EH (cell line): ENCODE results near the gene CHST14.

Experiments
- DNase-seq: peaks from one replicate; pipeline ENCODE4 v3.0.0-alpha.2; 2015; ENCODE audit warnings: low read depth

Gene CHST14, protein sequence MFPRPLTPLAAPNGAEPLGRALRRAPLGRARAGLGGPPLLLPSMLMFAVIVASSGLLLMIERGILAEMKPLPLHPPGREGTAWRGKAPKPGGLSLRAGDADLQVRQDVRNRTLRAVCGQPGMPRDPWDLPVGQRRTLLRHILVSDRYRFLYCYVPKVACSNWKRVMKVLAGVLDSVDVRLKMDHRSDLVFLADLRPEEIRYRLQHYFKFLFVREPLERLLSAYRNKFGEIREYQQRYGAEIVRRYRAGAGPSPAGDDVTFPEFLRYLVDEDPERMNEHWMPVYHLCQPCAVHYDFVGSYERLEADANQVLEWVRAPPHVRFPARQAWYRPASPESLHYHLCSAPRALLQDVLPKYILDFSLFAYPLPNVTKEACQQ

GRCh38 chr15:40470423-40471104, at the start of gene CHST14:
Gene CHST14 (plus strand): TSS chr15:40470984. CDS start chr15:40471214, 230 bp downstream.
- peak; percentile 58 for DNase-seq

GRCh38 chr15:40421246-40422157, 49.3 kb upstream of the CHST14 start:
- DNase-seq = peak; percentile 65

- DNase-seq = no peak
Measured at GRCh38 chr15:40424483-40425115, 46.2 kb upstream of the CHST14 start.

- DNase-seq = no peak
Measured at GRCh38 chr15:40425681-40426080, 45.1 kb upstream of the CHST14 start.

GRCh38 chr15:40427188-40427587, 43.6 kb upstream of the CHST14 start:
- no peak for DNase-seq

DNA sequence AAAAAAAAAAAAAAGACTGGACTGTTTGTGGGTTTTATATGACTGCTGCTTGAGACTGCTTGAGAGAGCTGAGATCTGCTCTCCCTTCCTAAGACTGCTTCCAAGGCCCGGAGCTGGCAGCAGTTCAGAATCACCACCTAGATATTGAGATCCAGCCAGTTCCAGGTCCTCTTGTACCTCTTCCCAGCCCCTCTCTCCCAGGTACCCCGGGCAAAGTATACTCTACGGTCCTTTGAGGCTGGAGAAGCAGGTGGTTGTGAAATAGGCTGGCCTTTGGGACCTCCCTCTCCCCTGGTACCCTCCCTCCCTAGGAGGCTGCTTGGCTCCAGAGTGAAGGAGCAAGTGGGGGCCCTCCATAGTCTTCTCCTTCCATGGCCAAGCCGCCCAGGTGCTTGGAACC, 42.6 kb upstream of the CHST14 start:
- no peak for DNase-seq

DNA sequence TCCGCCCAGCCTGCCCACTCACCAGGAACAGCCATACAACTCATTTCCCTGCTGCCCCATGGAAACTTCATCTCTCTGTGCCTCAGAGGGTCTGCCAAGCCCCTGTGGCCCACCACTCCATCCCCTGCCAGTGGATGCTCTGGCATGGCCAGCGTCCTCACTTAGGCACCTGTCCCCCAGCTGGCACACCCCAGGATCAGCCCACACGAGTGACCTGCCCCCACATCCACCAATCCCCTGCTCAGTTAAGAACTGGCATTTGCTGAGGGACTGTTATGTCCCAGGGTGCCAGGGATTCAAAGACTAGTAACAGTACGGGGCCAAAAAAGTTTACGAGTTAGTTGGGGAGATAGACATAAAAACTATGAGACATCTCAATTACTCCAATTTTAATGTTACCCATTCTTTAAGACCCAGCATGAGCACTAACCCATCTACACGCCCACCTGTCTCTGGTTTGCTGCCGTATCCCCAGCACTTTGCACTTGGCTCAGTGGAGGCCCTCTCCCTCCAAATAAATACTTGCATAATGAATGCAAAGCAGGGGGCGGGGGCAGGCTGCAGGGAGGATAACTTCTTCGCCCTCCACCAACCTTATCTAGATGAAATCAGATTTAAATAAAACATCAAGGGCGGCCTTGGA, 41.6 kb upstream of the CHST14 start:
- DNase-seq = no peak

DNA sequence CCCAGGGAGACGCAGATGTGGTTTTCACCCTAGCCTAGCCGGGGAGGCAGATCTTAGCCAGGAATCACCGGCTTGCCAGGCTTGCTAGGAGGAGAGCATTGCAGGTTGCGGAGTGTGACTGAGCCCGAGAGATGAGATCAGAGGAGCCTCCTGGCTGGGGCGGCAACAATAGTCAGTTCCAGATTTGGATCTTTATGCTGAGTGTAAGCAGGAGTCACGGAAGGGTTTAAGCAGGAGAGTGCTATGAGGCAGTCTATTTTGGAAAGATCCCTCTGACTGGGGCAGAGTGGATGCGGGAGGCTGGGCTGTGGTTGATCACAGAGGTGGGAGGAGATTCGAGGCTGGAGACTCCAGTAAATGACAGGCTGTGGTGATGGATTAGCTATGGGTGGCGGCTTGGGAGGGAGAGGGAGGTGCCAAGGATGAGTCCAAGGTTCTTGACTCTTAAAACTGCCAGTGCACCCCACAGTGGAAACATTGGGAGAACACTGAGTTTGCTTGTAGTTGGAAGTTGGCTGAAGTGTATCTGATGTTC, 40.4 kb upstream of the CHST14 start:
- peak; percentile 38 for DNase-seq

DNA sequence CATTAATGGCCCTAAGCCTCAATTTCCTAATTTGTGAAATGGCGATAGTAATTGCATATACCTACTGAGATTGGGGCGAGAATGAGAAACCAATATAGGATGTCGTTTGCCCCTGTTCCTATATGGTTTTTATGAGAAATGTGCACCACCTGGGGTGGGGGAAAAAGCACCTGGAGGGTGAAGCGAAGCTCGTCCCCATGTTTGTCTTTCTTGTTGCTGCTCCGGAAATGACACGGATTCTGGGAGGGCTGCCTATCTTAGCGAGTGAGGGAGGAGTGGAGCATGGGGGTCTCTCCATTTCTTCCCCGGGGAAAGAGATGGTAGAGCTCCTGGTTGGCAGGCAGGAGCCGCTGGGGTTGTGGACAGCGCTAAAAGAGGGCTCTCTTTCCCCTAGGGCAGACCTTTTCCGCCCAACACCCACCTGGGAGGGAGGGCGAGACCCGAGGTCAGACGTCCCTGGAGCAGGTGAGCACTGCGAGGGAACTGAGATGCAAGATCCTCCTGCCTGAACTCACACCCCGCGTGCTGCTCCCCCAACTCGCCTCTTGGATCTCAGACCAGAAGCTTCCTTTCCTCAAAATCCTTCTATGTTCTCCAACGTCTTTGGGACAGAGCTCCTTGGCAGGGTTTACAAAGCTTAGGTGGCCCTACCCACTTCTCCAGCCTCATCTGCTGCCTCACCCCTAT, 35.6 kb upstream of the CHST14 start:
- no peak for DNase-seq

DNA sequence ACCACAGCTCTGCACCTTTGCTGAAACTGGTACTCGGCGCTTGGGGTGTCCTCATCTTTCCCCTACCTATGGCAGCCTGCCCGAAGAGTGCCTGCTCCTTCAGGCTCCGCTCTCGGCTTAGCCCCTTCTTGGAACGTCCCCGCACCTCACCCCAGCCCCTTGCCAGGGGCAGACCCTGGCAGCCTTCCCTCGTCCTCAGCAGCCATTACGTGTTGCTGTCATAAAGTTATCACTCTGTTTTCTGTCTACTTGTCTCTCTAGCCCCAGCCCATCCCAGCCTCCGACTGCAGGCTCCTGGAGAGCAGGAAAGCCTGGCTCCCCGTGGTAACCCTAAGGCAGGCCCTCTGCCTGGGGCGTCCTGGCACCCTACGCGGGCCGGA, 35.1 kb upstream of the CHST14 start:
- DNase-seq = no peak

DNA sequence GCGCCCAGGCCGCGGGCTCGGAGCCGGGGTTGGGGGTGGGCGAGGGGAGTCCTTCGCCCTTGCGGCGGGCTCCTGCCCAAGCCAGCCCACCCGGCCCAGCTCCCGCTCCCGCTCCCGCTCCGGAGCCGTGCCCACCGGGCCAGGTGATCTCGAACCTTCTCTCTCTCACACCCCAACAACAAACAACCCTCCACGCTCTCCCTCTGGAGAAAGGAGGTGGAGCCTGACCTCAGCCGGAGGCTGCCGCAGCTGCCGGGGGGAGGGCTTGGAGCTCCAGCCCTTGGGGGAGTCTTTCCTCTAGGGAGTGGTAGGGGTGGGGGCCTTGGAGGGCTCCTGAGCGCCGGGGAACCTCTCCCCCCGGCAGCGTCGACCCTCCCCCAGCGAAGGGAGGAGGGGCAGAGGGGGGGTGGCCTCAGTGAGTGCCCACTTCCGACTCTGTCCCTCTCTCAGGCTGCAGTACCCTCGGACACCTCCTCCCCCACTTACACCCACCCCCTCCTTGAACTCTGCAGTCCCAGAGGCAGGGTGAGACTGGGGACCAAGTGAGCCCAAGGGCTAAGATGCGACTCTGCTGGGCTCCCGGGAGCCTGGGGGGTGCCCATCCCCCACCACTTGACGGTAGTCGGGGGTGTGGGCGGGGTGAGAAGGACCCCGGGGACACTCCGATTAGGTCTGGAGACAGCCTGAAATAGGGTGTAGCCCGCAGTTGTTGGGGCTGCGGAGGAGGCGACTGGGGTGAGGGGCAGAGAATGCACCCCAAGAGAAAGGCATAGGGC, 34.5 kb upstream of the CHST14 start:
- no peak for DNase-seq

- no peak for DNase-seq
Measured at GRCh38 chr15:40436892-40437751, 33.7 kb upstream of the CHST14 start.

- no peak for DNase-seq
Measured at GRCh38 chr15:40437752-40438687, 32.8 kb upstream of the CHST14 start.

- DNase-seq = no peak
Measured at GRCh38 chr15:40438712-40439111, 32.1 kb upstream of the CHST14 start.

GRCh38 chr15:40439461-40439959, 31.3 kb upstream of the CHST14 start:
- peak; percentile 23 for DNase-seq

GRCh38 chr15:40439960-40440742, 30.6 kb upstream of the CHST14 start:
- peak; percentile 51 for DNase-seq
